Fibroblast of upper back skin (primary cell): ENCODE results near the gene TET3.

Experiments
- DNase-seq: peaks from one replicate; pipeline ENCODE4 v3.0.0-alpha.2; 2013

The TET3 gene

GRCh38 chr2:73965053-73965452 is 19.7 kb upstream of the TET3 start:
- no peak for DNase-seq

DNA sequence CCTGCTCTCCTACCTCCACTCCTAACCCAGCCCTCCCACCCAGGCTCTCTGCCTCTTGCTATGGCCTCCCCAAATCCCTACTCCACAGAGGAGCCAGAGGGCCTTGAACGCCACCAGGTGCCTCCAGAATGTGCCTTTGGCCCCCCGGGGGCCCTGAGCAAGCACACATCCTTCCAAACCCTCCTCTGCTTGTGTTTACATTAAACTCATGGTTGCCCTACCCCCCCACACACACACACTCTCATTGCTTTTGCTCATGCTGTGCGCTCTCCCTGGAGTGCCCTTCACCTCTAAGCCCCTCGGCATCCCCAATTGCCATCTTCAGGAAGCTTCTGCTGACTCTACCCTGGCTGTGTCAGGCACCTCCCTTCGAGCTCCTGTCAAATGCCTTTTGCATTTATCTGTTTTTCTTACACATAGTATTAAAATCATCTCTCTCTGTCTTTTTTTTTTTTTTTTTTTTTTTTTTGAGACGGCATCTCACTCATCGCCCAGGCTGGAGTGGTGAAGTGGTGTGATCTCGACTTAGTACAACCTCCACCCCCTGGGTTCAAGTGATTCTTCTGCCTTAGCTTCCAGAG is 16.3 kb upstream of the TET3 start:
- no peak for DNase-seq

- DNase-seq: no peak
These were observed 15.4 kb upstream of the TET3 start for GRCh38 chr2:73969356-73969755.

- DNase-seq: no peak
These were observed 14.4 kb upstream of the TET3 start for GRCh38 chr2:73970141-73970803.

- DNase-seq: no peak
These were observed 13.7 kb upstream of the TET3 start for GRCh38 chr2:73970850-73971471.

GRCh38 chr2:73971722-73972121 is 13.0 kb upstream of the TET3 start:
- peak; percentile 21 for DNase-seq

DNA sequence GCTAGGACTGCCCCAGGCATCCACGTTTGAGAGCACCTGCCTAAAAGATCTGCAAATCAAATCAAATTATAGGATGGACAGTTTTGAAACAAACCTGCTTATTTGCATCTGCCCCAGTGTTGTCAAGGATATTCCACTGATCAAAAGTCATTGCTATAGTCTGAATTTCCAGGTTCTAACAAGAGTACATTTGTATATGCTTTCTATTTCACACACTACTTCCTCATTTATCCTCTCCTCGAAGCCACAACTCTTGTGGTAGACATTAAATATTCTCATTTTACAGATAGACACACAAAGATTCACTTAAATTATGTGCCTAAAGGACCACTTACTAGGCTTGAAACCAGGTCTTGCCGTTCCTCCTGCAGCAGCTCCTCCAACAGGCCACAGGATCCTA is 11.9 kb upstream of the TET3 start:
- no peak for DNase-seq

- DNase-seq: no peak
These were observed 9.0 kb upstream of the TET3 start for GRCh38 chr2:73975731-73976130.

- DNase-seq: no peak
These were observed 7.9 kb upstream of the TET3 start for GRCh38 chr2:73976803-73977202.

GRCh38 chr2:73977466-73977865 is 7.2 kb upstream of the TET3 start:
- no peak for DNase-seq

GRCh38 chr2:73979021-73979420 is 5.7 kb upstream of the TET3 start:
- no peak for DNase-seq

DNA sequence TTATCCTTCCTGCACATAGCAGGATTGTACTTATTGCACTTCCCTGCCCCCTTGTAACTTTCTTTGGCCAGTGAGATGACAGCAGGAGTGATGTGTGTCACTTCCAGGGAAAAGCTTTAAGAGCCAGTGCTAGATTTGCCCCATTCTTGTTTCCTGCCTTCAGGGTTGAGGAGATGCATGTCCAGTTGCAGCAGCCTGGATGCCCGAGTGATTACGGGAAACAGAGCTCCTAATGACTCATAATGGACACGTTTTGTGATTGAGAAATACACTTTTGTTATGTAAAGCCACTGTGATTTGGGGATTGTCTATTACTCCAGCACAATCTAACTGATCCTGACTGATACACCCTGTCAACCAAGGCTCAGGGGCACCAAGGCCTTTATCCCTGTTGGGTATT is 5.0 kb upstream of the TET3 start:
- DNase-seq: peak; percentile 80

DNA sequence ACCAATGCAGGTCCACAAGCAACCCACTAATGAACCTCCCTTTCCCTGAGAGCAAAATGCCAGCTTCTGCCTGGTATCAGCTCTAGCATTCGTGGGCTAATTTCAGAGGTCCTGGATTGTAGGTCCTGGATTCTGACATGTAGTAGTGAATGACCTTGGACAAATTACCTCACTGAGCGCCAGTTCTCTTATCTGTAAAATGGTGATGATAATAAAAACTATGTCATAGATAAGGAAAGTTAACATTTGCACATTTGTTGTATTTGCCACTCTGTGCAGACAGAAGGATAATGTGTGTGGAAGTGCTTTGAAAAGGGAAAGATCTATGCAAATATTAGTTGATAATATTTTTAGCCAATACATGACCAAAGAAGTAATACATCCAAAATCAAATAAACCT is 4.1 kb upstream of the TET3 start:
- no peak for DNase-seq

DNA sequence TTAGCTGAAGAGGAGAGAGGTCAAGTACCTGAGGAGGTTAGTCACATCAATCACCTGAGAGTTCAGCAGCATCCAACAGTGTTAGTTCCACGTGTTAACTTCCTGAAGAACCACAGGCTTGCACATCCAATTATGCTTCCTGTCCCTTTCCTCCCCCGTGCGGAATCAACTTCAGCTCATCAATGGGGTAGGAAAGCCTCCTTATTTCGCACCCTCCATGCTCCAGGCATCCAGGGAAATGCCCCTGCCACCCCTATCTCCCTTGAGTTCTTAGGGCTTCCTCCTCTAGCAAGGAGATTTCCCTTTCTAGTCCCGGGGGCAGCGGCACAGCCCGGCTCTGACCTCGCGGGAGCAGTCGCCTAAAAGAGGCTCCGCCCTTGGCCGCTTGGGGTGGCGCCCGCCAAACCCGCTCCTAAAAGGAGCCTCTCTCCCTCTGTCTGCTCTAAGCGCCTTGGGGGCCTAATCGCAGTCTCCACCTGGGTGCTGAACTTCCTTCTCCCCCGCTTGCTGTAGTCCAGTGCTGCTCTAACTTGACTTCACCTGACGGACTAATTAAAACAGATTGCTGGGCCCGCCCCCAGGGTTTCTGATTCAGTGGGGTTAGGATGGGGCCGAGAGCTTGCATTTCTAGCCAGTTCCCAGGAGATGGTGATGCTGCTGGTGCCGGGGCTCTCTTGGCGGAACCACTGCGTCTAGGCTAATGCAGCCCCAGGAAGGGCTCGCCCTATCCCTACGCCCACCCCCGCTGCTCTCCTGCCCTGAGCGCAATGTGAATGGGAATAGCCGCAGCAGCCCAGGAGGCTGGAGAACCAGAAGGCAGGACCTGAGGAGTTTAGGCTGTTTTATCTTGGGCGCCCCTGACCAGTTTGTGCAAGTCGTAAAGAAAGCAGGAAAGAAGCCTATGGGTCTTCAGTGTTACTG is 3.4 kb upstream of the TET3 start:
- DNase-seq: no peak

DNA sequence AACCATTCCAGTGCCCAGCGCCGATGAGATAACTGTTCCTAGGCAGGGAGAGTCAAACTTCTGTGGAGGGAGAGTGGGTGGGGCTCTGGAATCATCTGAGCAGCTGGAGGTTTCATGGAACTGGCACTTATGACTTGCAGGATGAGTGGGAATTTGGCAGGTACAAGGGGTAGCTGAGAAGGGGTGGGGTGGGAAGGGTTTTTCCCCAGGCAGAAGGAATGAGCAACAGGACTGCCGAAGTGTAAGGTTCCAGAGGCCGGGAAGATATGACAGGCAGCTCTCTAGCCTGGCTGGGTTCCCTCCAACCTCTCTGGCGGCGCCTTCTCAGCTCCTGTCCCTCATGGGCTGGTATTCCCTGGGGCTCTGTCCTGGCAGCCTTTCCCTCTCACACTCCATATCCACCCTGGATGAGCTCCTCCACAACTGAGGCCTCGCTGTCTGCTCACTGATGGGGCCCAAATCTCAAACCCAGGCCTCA is 2.5 kb upstream of the TET3 start:
- no peak for DNase-seq

GRCh38 chr2:73983322-73984202 is 1.1 kb upstream of the TET3 start:
- DNase-seq: no peak

DNA sequence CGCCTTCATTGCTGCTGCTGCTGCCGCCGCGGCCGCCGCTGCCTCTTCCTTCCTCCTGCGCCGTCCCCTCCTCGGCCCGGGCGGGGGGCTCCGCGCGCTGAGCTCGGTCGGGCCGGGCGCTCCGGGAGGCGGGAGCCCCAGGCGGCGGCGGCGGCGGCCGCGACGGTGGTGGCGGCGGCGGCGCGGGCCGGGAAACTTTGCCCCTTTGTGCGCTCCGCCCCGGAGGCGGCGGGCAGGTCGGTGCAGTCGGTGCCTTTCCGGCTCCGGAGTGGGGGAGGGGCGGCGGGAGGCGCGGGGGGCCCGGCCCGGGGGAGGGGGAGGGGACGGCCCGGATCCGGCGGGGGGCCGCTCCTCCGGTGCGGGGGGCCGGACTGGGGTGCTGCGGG is 205 bp downstream of the TET3 start:
- DNase-seq: no peak

- DNase-seq: no peak
These were observed 786 bp downstream of the TET3 start for GRCh38 chr2:73985308-73986084.

DNA sequence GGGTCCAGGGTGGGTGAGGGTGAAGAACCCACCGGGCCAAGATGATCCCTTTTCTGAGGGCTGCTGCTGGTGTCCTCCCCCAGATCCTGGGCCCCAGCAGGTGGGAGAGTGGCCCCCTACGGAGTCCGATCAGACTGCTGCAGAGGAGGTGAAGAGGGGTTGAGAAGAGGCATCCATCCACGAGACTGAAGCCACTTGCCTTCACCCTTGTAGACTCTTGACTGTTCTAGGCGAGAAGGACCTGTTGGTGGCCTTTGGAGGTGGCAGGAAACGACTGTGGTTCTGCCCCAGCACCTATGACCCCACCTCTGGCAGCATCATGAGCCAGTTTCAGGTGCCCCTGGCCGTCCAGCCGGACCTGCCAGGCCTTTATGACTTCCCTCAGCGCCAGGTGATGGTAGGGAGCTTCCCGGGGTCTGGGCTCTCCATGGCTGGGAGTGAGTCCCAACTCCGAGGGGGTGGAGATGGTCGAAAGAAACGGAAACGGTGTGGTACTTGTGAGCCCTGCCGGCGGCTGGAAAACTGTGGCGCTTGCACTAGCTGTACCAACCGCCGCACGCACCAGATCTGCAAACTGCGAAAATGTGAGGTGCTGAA is 1.5 kb downstream of the TET3 start:
- no peak for DNase-seq

DNA sequence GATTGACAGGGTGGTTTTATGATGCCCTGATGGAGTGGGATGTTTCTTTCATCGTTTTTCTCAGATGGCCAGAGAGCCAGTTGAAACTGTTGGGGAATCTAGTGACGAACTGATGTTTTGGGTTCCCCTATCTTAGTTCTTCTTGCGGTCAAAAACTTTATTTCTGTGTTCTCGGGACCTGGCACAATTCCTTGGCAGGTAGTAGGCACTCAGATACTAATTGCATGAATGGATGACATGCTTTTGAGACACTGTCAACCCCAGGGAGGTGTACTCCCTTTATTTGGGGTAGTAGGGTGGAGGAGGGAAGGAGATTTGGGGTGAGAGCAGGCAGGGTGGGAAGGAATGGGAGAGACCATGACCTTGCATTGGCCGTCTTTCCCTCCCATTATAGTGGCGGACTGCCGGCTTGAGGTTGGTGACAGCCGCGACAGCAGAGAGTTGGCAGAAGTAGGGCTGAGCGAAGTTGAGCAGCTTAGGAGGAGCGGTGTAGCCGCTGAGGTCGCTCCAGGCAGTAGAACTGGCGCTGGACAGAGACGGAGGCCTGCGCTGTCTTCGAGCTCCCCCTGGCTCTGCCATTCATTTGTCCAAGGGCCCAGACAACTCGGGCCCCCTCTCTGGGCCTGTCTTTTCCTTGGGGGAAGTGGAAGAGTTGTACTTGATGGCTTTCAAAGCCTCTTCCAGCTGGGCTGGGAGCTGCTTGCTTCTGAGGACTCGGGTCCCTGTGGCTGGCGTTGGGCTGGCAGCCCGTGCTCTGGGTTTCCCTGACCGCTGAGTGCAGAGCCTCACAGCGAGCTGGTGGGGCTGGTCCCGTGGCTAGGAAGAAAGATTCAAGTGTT is 2.6 kb downstream of the TET3 start:
- DNase-seq: no peak
